H9 (cell line): ENCODE measurements around the gene SHISA9. TPM values are rescaled to one million over a fixed set of nuclear protein-coding genes. Genes with fewer than 3 reads are reported as not detected.

ENCODE experiments used
- DNase-seq: peaks from one replicate; pipeline ENCODE4 v3.0.0-alpha.2; 2017
- H2AFZ ChIP-seq: one replicate; pipeline ENCODE4 v1.6.1; 2013; ENCODE audit warnings: mild to moderate bottlenecking, low read length, control low read depth, moderate library complexity
- H2AK5ac ChIP-seq: 2 replicates; pipeline ENCODE4 v1.6.1; 2013; ENCODE audit warnings: low read length, control low read depth, mixed read lengths; ENCODE audit not compliant: insufficient read length
- H2BK120ac ChIP-seq: one replicate; pipeline ENCODE4 v1.6.1; 2013; ENCODE audit warnings: low read depth, mild to moderate bottlenecking, low read length, control low read depth, inconsistent platforms; ENCODE audit not compliant: poor library complexity, severe bottlenecking
- H2BK12ac ChIP-seq: 2 replicates; pipeline ENCODE4 v1.6.1; 2013; ENCODE audit warnings: low read length, control low read depth, mixed read lengths, low read depth; ENCODE audit not compliant: insufficient read length
- H2BK15ac ChIP-seq: 2 replicates; pipeline ENCODE4 v1.6.1; 2013; ENCODE audit warnings: low read depth, low read length, control low read depth
- H2BK20ac ChIP-seq: one replicate; pipeline ENCODE4 v1.6.1; 2013; ENCODE audit warnings: low read depth, mild to moderate bottlenecking, low read length, control low read depth, inconsistent platforms; ENCODE audit not compliant: poor library complexity, severe bottlenecking
- H2BK5ac ChIP-seq: 2 replicates; pipeline ENCODE4 v1.6.1; 2013; ENCODE audit warnings: low read length, control low read depth, mixed read lengths; ENCODE audit not compliant: insufficient read length
- H3K14ac ChIP-seq: 2 replicates; pipeline ENCODE4 v1.6.1; 2013; ENCODE audit warnings: low read length, control low read depth; ENCODE audit not compliant: insufficient read depth
- H3K18ac ChIP-seq: 2 replicates; pipeline ENCODE4 v1.6.1; 2013; ENCODE audit warnings: low read depth, mild to moderate bottlenecking, mixed read lengths, low read length, control low read depth; ENCODE audit not compliant: insufficient read length
- H3K23ac ChIP-seq: 2 replicates; pipeline ENCODE4 v1.6.1; 2013; ENCODE audit warnings: low read length, control low read depth, mixed read lengths, low read depth; ENCODE audit not compliant: insufficient read length
- H3K23me2 ChIP-seq: 2 replicates; pipeline ENCODE4 v1.6.1; 2013; ENCODE audit warnings: low read depth, mild to moderate bottlenecking, mixed read lengths, low read length, control low read depth; ENCODE audit not compliant: insufficient read length, poor library complexity, severe bottlenecking
- H3K27ac ChIP-seq: 2 replicates; pipeline ENCODE4 v1.5.1; 2013; ENCODE audit warnings: low read length, control low read depth, mixed read lengths, low read depth; ENCODE audit not compliant: insufficient read length
- H3K27me3 ChIP-seq: 2 replicates; pipeline ENCODE4 v1.6.1; 2013; ENCODE audit warnings: low read length, control low read depth, inconsistent platforms; ENCODE audit not compliant: insufficient read depth
- H3K4ac ChIP-seq: 2 replicates; pipeline ENCODE4 v1.6.1; 2013; ENCODE audit warnings: low read depth, mild to moderate bottlenecking, control low read depth, inconsistent platforms, low read length, moderate library complexity
- H3K4me1 ChIP-seq: 2 replicates; pipeline ENCODE4 v1.6.1; 2013; ENCODE audit warnings: low read length, control low read depth, inconsistent platforms; ENCODE audit not compliant: insufficient read depth
- H3K4me2 ChIP-seq: 2 replicates; pipeline ENCODE4 v1.6.1; 2013; ENCODE audit warnings: low read length, control low read depth, mixed read lengths; ENCODE audit not compliant: insufficient read length, insufficient read depth
- H3K56ac ChIP-seq: 2 replicates; pipeline ENCODE4 v1.6.1; 2013; ENCODE audit warnings: low read depth, mild to moderate bottlenecking, mixed read lengths, low read length, control low read depth; ENCODE audit not compliant: insufficient read length
- H3K79me1 ChIP-seq: 2 replicates; pipeline ENCODE4 v1.6.1; 2013; ENCODE audit warnings: low read depth, mild to moderate bottlenecking, moderate library complexity, low read length, control low read depth, inconsistent platforms; ENCODE audit not compliant: insufficient read depth, poor library complexity, severe bottlenecking
- H3K79me2 ChIP-seq: 2 replicates; pipeline ENCODE4 v1.6.1; 2013; ENCODE audit warnings: low read length, control low read depth, inconsistent platforms; ENCODE audit not compliant: insufficient read depth
- H3K9ac ChIP-seq: 2 replicates; pipeline ENCODE4 v1.6.1; 2013; ENCODE audit warnings: low read length, control low read depth, mixed read lengths; ENCODE audit not compliant: insufficient read length; ENCODE audit errors: extremely low read depth
- H3K9me3 ChIP-seq: one replicate; pipeline ENCODE4 v1.6.1; 2013; ENCODE audit warnings: low read depth, low read length, inconsistent platforms; ENCODE audit not compliant: control insufficient read depth
- H3T11ph ChIP-seq: one replicate; pipeline ENCODE4 v1.6.1; 2013; ENCODE audit warnings: mild to moderate bottlenecking, low read length, control low read depth, inconsistent platforms
- H4K20me1 ChIP-seq: one replicate; pipeline ENCODE4 v1.6.1; 2013; ENCODE audit not compliant: control insufficient read depth, insufficient read length, insufficient read depth
- H4K5ac ChIP-seq: 2 replicates; pipeline ENCODE4 v1.6.1; 2013; ENCODE audit warnings: low read depth, mild to moderate bottlenecking, mixed read lengths, low read length, control low read depth; ENCODE audit not compliant: insufficient read length
- H4K8ac ChIP-seq: replicated peaks from 2 replicates; pipeline ENCODE4 v1.6.1; 2013; ENCODE audit warnings: low read length, control low read depth, mixed read lengths, low read depth; ENCODE audit not compliant: insufficient read length
- H4K91ac ChIP-seq: 2 replicates; pipeline ENCODE4 v1.6.1; 2013; ENCODE audit warnings: low read depth, mild to moderate bottlenecking, moderate library complexity, mixed read lengths, low read length, control low read depth; ENCODE audit not compliant: insufficient read length
- H3K27ac Mint-ChIP-seq, 3 experiments: 2 replicates in 2 of 3; 3 replicates in 1 of 3; pipeline ENCODE4 v1.8.0; 2020 to 2021; ENCODE audit warnings: mixed read lengths in 3 of 3, mild to moderate bottlenecking in 1 of 3, moderate library complexity in 1 of 3
- H3K27me3 Mint-ChIP-seq: 2 replicates; pipeline ENCODE4 v1.8.0; 2021; ENCODE audit warnings: low read depth, mild to moderate bottlenecking, moderate library complexity, mixed read lengths
- H3K36me3 Mint-ChIP-seq, 3 experiments: 2 replicates in 2 of 3; 3 replicates in 1 of 3; pipeline ENCODE4 v1.8.0; 2020 to 2021; ENCODE audit warnings: low read depth in 3 of 3, mixed read lengths in 3 of 3; ENCODE audit not compliant: insufficient read depth in 1 of 3
- H3K4me1 Mint-ChIP-seq, 2 experiments: 2 replicates each; pipeline ENCODE4 v1.8.0; 2020; ENCODE audit warnings: mixed read lengths in 2 of 2
- H3K4me3 Mint-ChIP-seq, 2 experiments: 2 replicates in 1 of 2; 3 replicates in 1 of 2; pipeline ENCODE4 v1.8.0; 2020 to 2021; ENCODE audit warnings: mild to moderate bottlenecking in 2 of 2, mixed read lengths in 2 of 2, moderate library complexity in 1 of 2
- H3K9me3 Mint-ChIP-seq, 2 experiments: 2 replicates in 1 of 2; 3 replicates in 1 of 2; pipeline ENCODE4 v1.8.0; 2020; ENCODE audit warnings: mild to moderate bottlenecking in 2 of 2, mixed read lengths in 2 of 2, moderate library complexity in 1 of 2
- CTCF ChIP-seq: fragments of 200-600 bp; sonication (generic); conservative IDR thresholded peaks from 3 replicates; pipeline ENCODE4 v1.8.0; 2021; ENCODE audit warnings: antibody characterized with exemption, mild to moderate bottlenecking
- total RNA-seq: library from RNA; stranded (reverse); gene quantifications from 2 replicates; pipeline ENCODE4 v1.2.1, GENCODE V29; 2021

SHISA9 gene
- total RNA-seq, 1 experiment from 2014 or later, result 7.0 TPM

DNA sequence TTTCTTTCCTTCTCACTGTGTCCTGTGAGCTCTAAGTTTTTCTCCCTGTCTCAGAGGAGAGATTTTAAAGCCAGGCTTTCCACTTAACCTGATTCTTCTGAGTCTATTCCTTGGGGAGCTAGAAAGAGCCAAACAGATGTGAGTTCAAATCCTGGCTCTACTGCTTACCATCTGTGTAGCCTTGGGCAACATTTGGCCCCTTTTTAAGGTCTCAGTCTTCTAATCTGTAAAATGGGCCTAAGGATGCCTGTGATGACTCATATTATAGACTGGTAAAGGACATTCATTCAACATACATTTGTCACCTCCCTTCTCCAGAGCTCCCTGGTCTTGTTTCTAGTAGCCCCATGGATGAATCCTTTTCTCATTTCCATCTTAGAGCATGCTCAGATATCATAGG lies 304.0 kb downstream of the SHISA9 start:
- H2AFZ ChIP-seq, result no peak overlapping the region
- H3K23ac ChIP-seq, result no peak overlapping the region
- no peak overlapping the region for H2BK20ac ChIP-seq
- no peak overlapping the region for H3K56ac ChIP-seq
- no peak overlapping the region for H2AK5ac ChIP-seq
- no peaks in the 10 kb centered on the region for H3K79me2 ChIP-seq
- H3K4ac ChIP-seq, result no peak overlapping the region
- no peaks in the 10 kb centered on the region; the same call in 1 of the 2 replicates for H3K4me1 ChIP-seq
- no peak overlapping the region for H2BK12ac ChIP-seq
- no peak overlapping the region for H3T11ph ChIP-seq
- H3K4me1 Mint-ChIP-seq, result peaks cover 2 to 3% of the 10 kb centered on the region in 2 experiments; a peak in 2 of 4 replicates
- H3K27ac Mint-ChIP-seq, result no peak overlapping the region
- H3K36me3 Mint-ChIP-seq, result no peaks in the 10 kb centered on the region
- H3K9me3 Mint-ChIP-seq, result no peaks in the 10 kb centered on the region
- H4K8ac ChIP-seq, result no peak overlapping the region
- no peak overlapping the region for H2BK120ac ChIP-seq
- no peak overlapping the region for H2BK15ac ChIP-seq
- no peak overlapping the region for H3K9ac ChIP-seq
- TF ChIP-seq CTCF, result no peak
- H4K5ac ChIP-seq, result no peak overlapping the region
- DNase-seq, result no peak
- no peaks in the 10 kb centered on the region; the same call in 1 of the 2 replicates for H3K27me3 Mint-ChIP-seq
- no peak overlapping the region for H3K4me3 Mint-ChIP-seq
- H4K91ac ChIP-seq, result no peak overlapping the region
- H3K27me3 ChIP-seq, result no peaks in the 10 kb centered on the region; the same call in 1 of the 2 replicates
- no peaks in the 10 kb centered on the region for H3K9me3 ChIP-seq
- no peak overlapping the region for H3K18ac ChIP-seq
- H3K23me2 ChIP-seq, result no peaks in the 10 kb centered on the region
- H3K4me2 ChIP-seq, result no peak overlapping the region
- no peaks in the 10 kb centered on the region for H4K20me1 ChIP-seq
- no peak overlapping the region for H2BK5ac ChIP-seq
- H3K27ac ChIP-seq, result no peak overlapping the region
- H3K14ac ChIP-seq, result no peak overlapping the region
- H3K79me1 ChIP-seq, result no peaks in the 10 kb centered on the region
